Sigmoid colon (tissue), 7 donors: ENCODE measurements around the gene TMEM53. TPM values are rescaled to one million over a fixed set of nuclear protein-coding genes. Genes with fewer than 3 reads are reported as not detected.

ENCODE experiments used
- DNase-seq: peaks from one replicate; pipeline ENCODE4 v3.0.0-alpha.2; 2019
- H3K27ac ChIP-seq, 4 donors: fragments of 200-600 bp; sonication (generic); one replicate each; pipeline ENCODE4 v1.5.1; 2016 to 2019; ENCODE audit warnings: mild to moderate bottlenecking in 1 of 4
- H3K27me3 ChIP-seq, 3 donors: fragments of 200-600 bp; sonication (generic); one replicate each; pipeline ENCODE4 v1.5.1; 2019; ENCODE audit warnings: mild to moderate bottlenecking in 1 of 3
- H3K36me3 ChIP-seq, 4 donors: fragments of 200-600 bp; sonication (generic); one replicate each; pipeline ENCODE4 v1.5.1; 2016 to 2019
- H3K4me1 ChIP-seq, 4 donors: fragments of 200-600 bp; sonication (generic); one replicate each; pipeline ENCODE4 v1.5.1; 2017 to 2019
- H3K4me3 ChIP-seq, 4 donors: fragments of 200-600 bp; sonication (generic); one replicate each; pipeline ENCODE4 v1.5.1; 2017 to 2019; ENCODE audit warnings: mild to moderate bottlenecking in 2 of 4, moderate library complexity in 1 of 4
- H3K9me3 ChIP-seq, 4 donors: fragments of 200-600 bp in 3 of 4; sonication (generic) in 3 of 4; one replicate each; pipeline versions ENCODE4 v1.5.1 to v1.6.1; 2013 to 2019
- CTCF ChIP-seq, 4 experiments: fragments of 450-650 bp in 3 of 4; fragments of 200-600 bp in 1 of 4; IDR thresholded peaks; one replicate each; pipeline ENCODE4 v1.5.1; 2016 to 2019; ENCODE audit warnings: antibody characterized with exemption in 4 of 4, mild to moderate bottlenecking in 3 of 4, moderate library complexity in 2 of 4
- EP300 ChIP-seq, 4 donors: sonication (generic); formaldehyde crosslinking; IDR thresholded peaks; one replicate each; pipeline ENCODE4 v1.6.1; 2017; ENCODE audit warnings: antibody characterized with exemption in 4 of 4
- POLR2A ChIP-seq, 2 donors: fragments of 450-650 bp; IDR thresholded peaks; one replicate each; pipeline ENCODE4 v1.6.1; 2016; ENCODE audit warnings: antibody characterized with exemption in 2 of 2, mild to moderate bottlenecking in 2 of 2, moderate library complexity in 2 of 2
- POLR2AphosphoS5 ChIP-seq, 4 donors: sonication (generic); formaldehyde crosslinking; IDR thresholded peaks; one replicate each; pipeline ENCODE4 v1.6.1; 2017; ENCODE audit warnings: antibody characterized with exemption in 4 of 4
- WGBS, 2 donors: extraction: QIAGEN DNeasy Blood & Tissue Kit; methylation state at CpG; one replicate each; pipeline ENCODE4 v1.1.7; 2013; 5-methylcytosine and 5-hydroxymethylcytosine counted together
- intact Hi-C: fragments of 100-400 bp; cut with DNase I; formaldehyde crosslinking; loops from one replicate; pipeline ENCODE4 v1.15.1; 2023
- polyA plus RNA-seq, 3 donors: library from polyadenylated mRNA; stranded (reverse); fragments of 200-250 nt; gene quantifications; one replicate each; pipeline ENCODE4 v1.2.3, GENCODE V29; 2013
- total RNA-seq, 4 donors: library from RNA; depleted of rRNA; stranded (reverse); fragments of >200 nt; gene quantifications; one replicate each; pipeline ENCODE4 v1.1.0, GENCODE V29; 2016
- donor health status: healthy with polysubstance abuse.
- donor health status: Bipolar disorder and iron deficiency.
- donor health status: healthy.

TMEM53 gene
- total and polyA plus RNA-seq, 7 donors: 1.7 to 29.7 (median 5.6) TPM

DNA sequence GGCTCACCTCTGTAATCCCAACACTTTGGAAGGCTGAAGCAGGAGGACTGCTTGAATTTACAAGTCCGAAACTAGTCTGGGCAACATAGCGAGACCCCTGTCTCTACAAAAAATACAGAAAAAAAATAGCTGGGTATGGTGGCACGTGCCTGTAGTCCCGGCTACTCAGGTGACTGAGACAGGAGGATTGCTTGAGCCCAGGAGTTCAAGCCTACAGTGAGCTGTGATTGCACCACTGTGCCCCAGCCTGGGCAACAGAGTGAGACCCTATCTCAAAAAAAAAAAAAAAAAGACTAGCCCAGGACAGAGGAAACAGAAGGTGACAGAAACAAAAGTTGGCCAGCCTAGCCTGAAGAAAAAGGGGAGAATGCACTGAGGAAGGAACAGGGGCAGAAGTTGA, 21.4 kb upstream of the TMEM53 start:
- Histone ChIP-seq H3K27ac (no peak overlapping the region), H3K4me1 (no peaks in the 10 kb centered on the region), H3K4me3 (no peak overlapping the region), H3K27me3 (no peaks in the 10 kb centered on the region), H3K9me3 (no peaks in the 10 kb centered on the region), H3K36me3 (no peaks in the 10 kb centered on the region)
- TF ChIP-seq POLR2AphosphoS5 (IDR thresholded peaks at IDR 0.05): no peak
- WGBS, 2 donors: 93 to 94% methylated on average over 4 of the region's 4 CpGs
- intact Hi-C loops: no loop called here
- DNase-seq: no peak

DNA sequence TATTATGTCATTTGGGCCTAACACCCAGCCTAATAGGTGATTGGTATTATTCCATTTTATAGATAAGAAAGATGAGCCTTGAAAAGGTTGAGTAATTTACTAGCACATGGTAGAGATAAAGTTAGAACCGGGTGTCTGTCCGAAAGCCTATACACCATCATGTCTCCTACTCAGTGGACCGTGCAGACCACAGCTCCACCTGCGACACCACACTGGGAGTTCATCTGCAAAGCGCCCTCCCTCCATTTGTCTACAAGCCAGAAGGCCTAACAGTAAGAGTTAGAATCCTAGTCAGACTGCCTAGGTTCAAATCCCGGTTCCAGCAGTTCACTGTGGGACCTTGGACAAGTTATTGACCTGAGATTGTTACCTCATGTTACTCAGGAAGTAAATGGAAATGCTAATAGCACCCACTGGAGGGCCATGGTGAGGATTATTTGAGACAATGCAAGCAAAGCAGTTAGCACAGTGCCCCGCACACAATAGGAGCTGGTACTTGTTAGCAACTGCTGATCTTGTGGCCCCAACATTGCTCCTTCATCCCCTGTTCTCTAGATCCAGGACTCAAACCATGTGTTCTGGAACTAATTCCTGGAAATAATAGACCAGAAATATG, 20.7 kb upstream of the TMEM53 start:
- WGBS, 2 donors: 87 to 94% methylated on average over 7 of the region's 7 CpGs
- H3K4me3 ChIP-seq: no peak overlapping the region
- no peaks in the 10 kb centered on the region for H3K36me3 ChIP-seq
- no peak overlapping the region for H3K27ac ChIP-seq
- no peaks in the 10 kb centered on the region for H3K9me3 ChIP-seq
- no peaks in the 10 kb centered on the region for H3K27me3 ChIP-seq
- no peaks in the 10 kb centered on the region for H3K4me1 ChIP-seq
- DNase-seq: no peak
- TF ChIP-seq POLR2AphosphoS5 (IDR thresholded peaks at IDR 0.05) (no peak), EP300 (IDR thresholded peaks at IDR 0.05) (no peak), POLR2A (IDR thresholded peaks at IDR 0.05) (no peak), CTCF (IDR thresholded peaks at IDR 0.05) (no peak)
- intact Hi-C loops: no loop called here

GRCh38 chr1:44693900-44694299, 19.6 kb upstream of the TMEM53 start:
- no peak for TF ChIP-seq POLR2AphosphoS5 (IDR thresholded peaks at IDR 0.05)
- TF ChIP-seq EP300 (IDR thresholded peaks at IDR 0.05): no peak
- no peak for TF ChIP-seq CTCF (IDR thresholded peaks at IDR 0.05)
- TF ChIP-seq POLR2A (IDR thresholded peaks at IDR 0.05): no peak
- Histone ChIP-seq H3K4me3 (no peak overlapping the region), H3K27me3 (no peaks in the 10 kb centered on the region), H3K4me1 (no peaks in the 10 kb centered on the region), H3K27ac (no peak overlapping the region), H3K9me3 (no peaks in the 10 kb centered on the region), H3K36me3 (no peaks in the 10 kb centered on the region)
- WGBS, 2 donors: 96 to 99% methylated on average over 3 of the region's 3 CpGs
- intact Hi-C loops: no loop called here
- no peak for DNase-seq

- 91 to 95% methylated on average over 2 of the region's 2 CpGs for WGBS, 2 donors
- H3K36me3 ChIP-seq: no peaks in the 10 kb centered on the region
- intact Hi-C loops: no loop called here
- no peaks in the 10 kb centered on the region for H3K4me1 ChIP-seq
- H3K4me3 ChIP-seq: no peak overlapping the region
- no peaks in the 10 kb centered on the region for H3K9me3 ChIP-seq
- H3K27me3 ChIP-seq: no peaks in the 10 kb centered on the region
- H3K27ac ChIP-seq: no peak overlapping the region
- TF ChIP-seq POLR2AphosphoS5 (IDR thresholded peaks at IDR 0.05) (no peak), EP300 (IDR thresholded peaks at IDR 0.05) (no peak), CTCF (IDR thresholded peaks at IDR 0.05) (no peak), POLR2A (IDR thresholded peaks at IDR 0.05) (no peak)
- no peak for DNase-seq
These were observed 18.9 kb upstream of the TMEM53 start for GRCh38 chr1:44693159-44693558.

DNA sequence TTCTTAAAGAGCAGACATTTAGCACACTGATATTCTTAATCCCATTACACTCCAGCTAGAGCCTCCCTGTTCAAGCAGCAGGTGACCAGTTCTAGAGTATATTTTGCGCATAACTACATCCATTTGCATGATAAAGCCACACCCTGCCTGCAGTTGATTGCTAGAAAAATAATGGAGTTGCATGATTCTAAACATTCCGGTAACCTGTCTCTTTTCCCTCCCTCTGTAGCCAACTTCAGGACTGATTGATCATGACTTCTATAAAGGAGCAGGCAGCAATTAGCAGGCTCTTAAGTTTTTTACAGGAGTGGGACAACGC, 15.1 kb upstream of the TMEM53 start:
- Histone ChIP-seq H3K27me3 (no peaks in the 10 kb centered on the region), H3K9me3 (no peaks in the 10 kb centered on the region), H3K36me3 (no peaks in the 10 kb centered on the region), H3K4me3 (no peak overlapping the region), H3K4me1 (no peaks in the 10 kb centered on the region), H3K27ac (no peak overlapping the region)
- DNase-seq: no peak
- intact Hi-C loops: no loop called here
- TF ChIP-seq EP300 (IDR thresholded peaks at IDR 0.05) (no peak), POLR2A (IDR thresholded peaks at IDR 0.05) (no peak)
- 54 to 82% methylated on average over 3 of the region's 3 CpGs for WGBS, 2 donors

DNA sequence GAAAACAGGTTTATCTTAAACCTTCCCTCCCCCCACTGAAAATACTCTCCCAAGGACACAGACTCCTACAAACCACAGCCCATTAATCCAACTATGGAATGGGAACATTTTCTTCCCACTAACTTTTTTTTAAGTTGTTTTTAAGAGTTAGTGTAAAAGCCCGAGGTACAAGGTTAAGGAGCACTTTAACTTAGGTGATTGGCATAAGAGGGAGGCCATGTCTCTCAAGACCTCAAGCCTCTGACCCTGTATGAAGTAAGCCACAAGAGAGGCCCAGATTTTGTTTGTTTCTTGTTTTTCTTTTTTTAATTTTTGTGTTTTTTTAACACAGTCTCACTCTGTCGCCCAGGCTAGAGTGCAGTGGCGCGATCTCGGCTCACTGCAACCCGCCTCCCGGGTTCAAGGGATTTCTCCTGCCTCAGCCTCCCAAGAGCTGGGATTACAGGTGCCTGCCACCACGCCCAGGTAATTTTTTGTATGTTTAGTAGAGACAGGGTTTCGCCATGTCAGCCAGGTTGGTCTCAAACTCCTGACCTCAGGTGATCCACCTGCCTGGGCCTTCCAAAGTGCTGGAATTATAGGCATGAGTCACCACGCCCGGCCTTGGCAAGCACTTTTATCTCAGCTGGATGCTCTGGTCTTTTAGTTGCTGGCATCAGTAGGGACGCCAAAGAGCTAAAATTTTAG, 14.6 kb upstream of the TMEM53 start:
- no peak for DNase-seq

More for the DNA sequence above, 14.6 kb upstream of the TMEM53 start:
- intact Hi-C loops: no loop called here
- Histone ChIP-seq H3K4me1 (no peaks in the 10 kb centered on the region), H3K9me3 (no peaks in the 10 kb centered on the region), H3K27ac (no peak overlapping the region), H3K4me3 (no peak overlapping the region), H3K36me3 (no peaks in the 10 kb centered on the region), H3K27me3 (no peaks in the 10 kb centered on the region)
- no peak for TF ChIP-seq POLR2A (IDR thresholded peaks at IDR 0.05)
- TF ChIP-seq EP300 (IDR thresholded peaks at IDR 0.05): no peak
- TF ChIP-seq POLR2AphosphoS5 (IDR thresholded peaks at IDR 0.05): no peak
- no peak for TF ChIP-seq CTCF (IDR thresholded peaks at IDR 0.05)
- WGBS, 2 donors: 69 to 85% methylated on average over 12 of the region's 12 CpGs
